Liver (tissue), 9 donors: ENCODE measurements around the gene NTNG1. TPM values are rescaled to one million over a fixed set of nuclear protein-coding genes. Genes with fewer than 3 reads are reported as not detected.

ENCODE experiments used
- DNase-seq: peaks from one replicate; pipeline ENCODE4 v3.0.0-alpha.2; 2017; ENCODE audit warnings: low spot score
- H3K27ac ChIP-seq, 2 donors: one replicate each; pipeline ENCODE4 v1.7.0; 2013; ENCODE audit warnings: inconsistent platforms in 2 of 2, low read length in 2 of 2, control low read depth in 1 of 2, low read depth in 1 of 2, mild to moderate bottlenecking in 1 of 2
- H3K27me3 ChIP-seq, 4 donors: one replicate each; pipeline versions ENCODE4 v1.6.1 to v1.7.0; 2013; ENCODE audit warnings: low read length in 3 of 4, inconsistent platforms in 1 of 4, mild to moderate bottlenecking in 1 of 4, moderate library complexity in 1 of 4; ENCODE audit not compliant: control insufficient read depth in 4 of 4, insufficient read depth in 4 of 4
- H3K36me3 ChIP-seq, 4 donors: one replicate each; pipeline versions ENCODE4 v1.6.1 to v1.7.0; 2013; ENCODE audit warnings: low read length in 3 of 4, mild to moderate bottlenecking in 3 of 4, low read depth in 1 of 4, moderate library complexity in 1 of 4; ENCODE audit not compliant: control insufficient read depth in 4 of 4, insufficient read depth in 3 of 4
- H3K4me1 ChIP-seq, 4 donors: one replicate each; pipeline versions ENCODE4 v1.6.1 to v1.7.0; 2013; ENCODE audit warnings: low read length in 3 of 4, mild to moderate bottlenecking in 3 of 4, moderate library complexity in 1 of 4; ENCODE audit not compliant: control insufficient read depth in 4 of 4, insufficient read depth in 4 of 4
- H3K4me3 ChIP-seq, 3 donors: one replicate each; pipeline versions ENCODE4 v1.6.1 to v1.7.0; 2013; ENCODE audit warnings: low read length in 3 of 3, control low read depth in 1 of 3, low read depth in 1 of 3, mild to moderate bottlenecking in 1 of 3
- H3K9ac ChIP-seq, 2 donors: one replicate each; pipeline ENCODE4 v1.7.0; 2013; ENCODE audit warnings: low read length in 2 of 2, mild to moderate bottlenecking in 2 of 2, moderate library complexity in 2 of 2, control low read depth in 1 of 2, low read depth in 1 of 2
- H3K9me3 ChIP-seq, 4 donors: one replicate each; pipeline versions ENCODE4 v1.6.1 to v1.7.0; 2013; ENCODE audit warnings: low read length in 3 of 4; ENCODE audit not compliant: control insufficient read depth in 4 of 4
- EGR1 ChIP-seq, 2 donors: IDR thresholded peaks; 2 replicates each; pipeline ENCODE4 v1.6.1; 2016 to 2018; ENCODE audit warnings: antibody characterized with exemption in 2 of 2, low read depth in 2 of 2
- FOXA1 ChIP-seq: IDR thresholded peaks from 2 replicates; pipeline ENCODE4 v1.6.1; 2016; ENCODE audit warnings: antibody characterized with exemption
- FOXA2 ChIP-seq: IDR thresholded peaks from 2 replicates; pipeline ENCODE4 v1.6.1; 2016; ENCODE audit warnings: antibody characterized with exemption
- GABPA ChIP-seq, 2 donors: IDR thresholded peaks in 1 of 2; conservative IDR thresholded peaks in 1 of 2; 2 replicates each; pipeline ENCODE4 v1.6.1; 2016; ENCODE audit warnings: antibody characterized with exemption in 2 of 2, mild to moderate bottlenecking in 1 of 2, moderate library complexity in 1 of 2
- HNF4A ChIP-seq, 2 donors: conservative IDR thresholded peaks; 2 replicates each; pipeline ENCODE4 v1.6.1; 2016; ENCODE audit warnings: antibody characterized with exemption in 2 of 2, mild to moderate bottlenecking in 2 of 2
- HNF4G ChIP-seq: IDR thresholded peaks from 2 replicates; pipeline ENCODE4 v1.6.1; 2016; ENCODE audit warnings: antibody characterized with exemption
- JUND ChIP-seq, 2 donors: IDR thresholded peaks; 2 replicates each; pipeline ENCODE4 v1.6.1; 2016; ENCODE audit warnings: antibody characterized with exemption in 2 of 2
- NR2F2 ChIP-seq: IDR thresholded peaks from 2 replicates; pipeline ENCODE4 v1.6.1; 2016; ENCODE audit warnings: antibody characterized with exemption
- RAD21 ChIP-seq, 2 donors: IDR thresholded peaks; 2 replicates each; pipeline ENCODE4 v1.6.1; 2016; ENCODE audit warnings: antibody characterized with exemption in 2 of 2, mild to moderate bottlenecking in 2 of 2
- RXRA ChIP-seq, 2 donors: IDR thresholded peaks; 2 replicates each; pipeline ENCODE4 v1.6.1; 2017 to 2018; ENCODE audit warnings: antibody characterized with exemption in 2 of 2, mild to moderate bottlenecking in 1 of 2
- SP1 ChIP-seq: IDR thresholded peaks from 2 replicates; pipeline ENCODE4 v1.6.1; 2018; ENCODE audit warnings: antibody characterized with exemption, mild to moderate bottlenecking
- TAF1 ChIP-seq: conservative IDR thresholded peaks from 2 replicates; pipeline ENCODE4 v1.6.1; 2016; ENCODE audit warnings: antibody characterized with exemption, mild to moderate bottlenecking
- YY1 ChIP-seq: IDR thresholded peaks from 2 replicates; pipeline ENCODE4 v1.6.1; 2016; ENCODE audit warnings: antibody characterized with exemption, mild to moderate bottlenecking
- WGBS: extraction: QIAGEN DNeasy Blood & Tissue Kit; methylation state at CpG from one replicate; pipeline ENCODE4 v1.1.7; 2013; 5-methylcytosine and 5-hydroxymethylcytosine counted together
- polyA plus RNA-seq, 2 donors: library from polyadenylated mRNA; stranded (reverse) in 1 of 2; unstranded in 1 of 2; fragments of 200-250 nt in 1 of 2; fragments of >200 nt in 1 of 2; fragmentation: Nextera tagmentation in 1 of 2; extraction: Ambion mirVana in 1 of 2; gene quantifications; one replicate each; pipeline versions ENCODE4 v1.2.1 to v1.2.3, GENCODE V29; 2013 to 2015
- total RNA-seq, 2 donors: library from RNA; depleted of rRNA; stranded (reverse); fragments of >200 nt; gene quantifications; one replicate each; pipeline ENCODE4 v1.2.3, GENCODE V29; 2014
- TF ChIP-seq, protein P1 (sequence below): IDR thresholded peaks from 2 replicates; pipeline ENCODE4 v1.6.1; 2016; ENCODE audit warnings: antibody characterized with exemption
- TF ChIP-seq, protein P2 (sequence below): IDR thresholded peaks from 2 replicates; pipeline ENCODE4 v1.6.1; 2016; ENCODE audit warnings: antibody characterized with exemption, mild to moderate bottlenecking
- TF ChIP-seq, protein P3 (sequence below): IDR thresholded peaks from 2 replicates; pipeline ENCODE4 v1.6.1; 2016; ENCODE audit warnings: antibody characterized with exemption
- TF ChIP-seq, protein P4 (sequence below): fragments of 150-350 bp; IDR thresholded peaks from 2 replicates; pipeline ENCODE4 v1.5.1; 2017; ENCODE audit warnings: improper control_type of control experiment, low read depth, low read length; ENCODE audit not compliant: missing input control
- TF ChIP-seq, protein P5 (sequence below): IDR thresholded peaks from 2 replicates; pipeline ENCODE4 v1.6.1; 2016; ENCODE audit warnings: antibody characterized with exemption
- donor health status: healthy.
- donor health status: healthy.
- donor health status: healthy.
- donor health status: healthy.
- donor health status: healthy.

The NTNG1 gene
- total and polyA plus RNA-seq, 4 donors, result under 0.01 TPM; not detected in 2

DNA sequence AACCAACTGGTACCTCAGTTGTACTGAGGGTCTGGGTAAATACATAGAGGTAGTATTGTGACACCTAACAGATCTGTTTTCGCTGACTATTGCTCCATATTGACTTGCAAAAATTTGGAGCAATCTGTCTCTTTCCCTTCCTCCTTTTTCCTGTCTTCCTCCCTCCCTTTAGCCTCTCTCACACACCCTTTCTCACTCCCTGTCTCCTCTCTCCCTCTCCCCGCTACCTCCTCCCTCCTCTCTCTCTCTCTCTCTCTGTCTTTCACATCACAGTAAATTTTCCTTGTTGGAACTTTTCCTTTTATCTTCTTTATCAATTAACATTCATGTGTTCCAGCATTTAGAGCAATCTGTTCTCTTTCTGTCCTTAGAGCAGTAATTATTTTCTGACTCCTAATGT lies 278.2 kb downstream of the NTNG1 start:
- WGBS, result 70% methylated on average over 2 of the region's 2 CpGs
- DNase-seq, result no peak
- TF ChIP-seq HNF4G (no peak), RXRA (IDR thresholded peaks at IDR 0.05) (no peak), TAF1 (no peak), YY1 (no peak), JUND (IDR thresholded peaks at IDR 0.05) (no peak), EGR1 (IDR thresholded peaks at IDR 0.05; ENCODE audit: low read depth in 2 of 2) (no peak), RAD21 (IDR thresholded peaks at IDR 0.05) (no peak), SP1 (no peak), FOXA1 (no peak), FOXA2 (no peak), GABPA (IDR thresholded peaks at IDR 0.05 in 1 of 2, conservative IDR thresholded peaks at IDR 0.05 in 1 of 2) (no peak), NR2F2 (no peak), HNF4A (conservative IDR thresholded peaks at IDR 0.05) (no peak)
- TF ChIP-seq, protein P1, sequence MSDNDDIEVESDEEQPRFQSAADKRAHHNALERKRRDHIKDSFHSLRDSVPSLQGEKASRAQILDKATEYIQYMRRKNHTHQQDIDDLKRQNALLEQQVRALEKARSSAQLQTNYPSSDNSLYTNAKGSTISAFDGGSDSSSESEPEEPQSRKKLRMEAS, result no peak
- TF ChIP-seq, protein P2, sequence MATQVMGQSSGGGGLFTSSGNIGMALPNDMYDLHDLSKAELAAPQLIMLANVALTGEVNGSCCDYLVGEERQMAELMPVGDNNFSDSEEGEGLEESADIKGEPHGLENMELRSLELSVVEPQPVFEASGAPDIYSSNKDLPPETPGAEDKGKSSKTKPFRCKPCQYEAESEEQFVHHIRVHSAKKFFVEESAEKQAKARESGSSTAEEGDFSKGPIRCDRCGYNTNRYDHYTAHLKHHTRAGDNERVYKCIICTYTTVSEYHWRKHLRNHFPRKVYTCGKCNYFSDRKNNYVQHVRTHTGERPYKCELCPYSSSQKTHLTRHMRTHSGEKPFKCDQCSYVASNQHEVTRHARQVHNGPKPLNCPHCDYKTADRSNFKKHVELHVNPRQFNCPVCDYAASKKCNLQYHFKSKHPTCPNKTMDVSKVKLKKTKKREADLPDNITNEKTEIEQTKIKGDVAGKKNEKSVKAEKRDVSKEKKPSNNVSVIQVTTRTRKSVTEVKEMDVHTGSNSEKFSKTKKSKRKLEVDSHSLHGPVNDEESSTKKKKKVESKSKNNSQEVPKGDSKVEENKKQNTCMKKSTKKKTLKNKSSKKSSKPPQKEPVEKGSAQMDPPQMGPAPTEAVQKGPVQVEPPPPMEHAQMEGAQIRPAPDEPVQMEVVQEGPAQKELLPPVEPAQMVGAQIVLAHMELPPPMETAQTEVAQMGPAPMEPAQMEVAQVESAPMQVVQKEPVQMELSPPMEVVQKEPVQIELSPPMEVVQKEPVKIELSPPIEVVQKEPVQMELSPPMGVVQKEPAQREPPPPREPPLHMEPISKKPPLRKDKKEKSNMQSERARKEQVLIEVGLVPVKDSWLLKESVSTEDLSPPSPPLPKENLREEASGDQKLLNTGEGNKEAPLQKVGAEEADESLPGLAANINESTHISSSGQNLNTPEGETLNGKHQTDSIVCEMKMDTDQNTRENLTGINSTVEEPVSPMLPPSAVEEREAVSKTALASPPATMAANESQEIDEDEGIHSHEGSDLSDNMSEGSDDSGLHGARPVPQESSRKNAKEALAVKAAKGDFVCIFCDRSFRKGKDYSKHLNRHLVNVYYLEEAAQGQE, result no peak
- TF ChIP-seq, protein P3, sequence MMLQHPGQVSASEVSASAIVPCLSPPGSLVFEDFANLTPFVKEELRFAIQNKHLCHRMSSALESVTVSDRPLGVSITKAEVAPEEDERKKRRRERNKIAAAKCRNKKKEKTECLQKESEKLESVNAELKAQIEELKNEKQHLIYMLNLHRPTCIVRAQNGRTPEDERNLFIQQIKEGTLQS, result no peak
- TF ChIP-seq, protein P4, sequence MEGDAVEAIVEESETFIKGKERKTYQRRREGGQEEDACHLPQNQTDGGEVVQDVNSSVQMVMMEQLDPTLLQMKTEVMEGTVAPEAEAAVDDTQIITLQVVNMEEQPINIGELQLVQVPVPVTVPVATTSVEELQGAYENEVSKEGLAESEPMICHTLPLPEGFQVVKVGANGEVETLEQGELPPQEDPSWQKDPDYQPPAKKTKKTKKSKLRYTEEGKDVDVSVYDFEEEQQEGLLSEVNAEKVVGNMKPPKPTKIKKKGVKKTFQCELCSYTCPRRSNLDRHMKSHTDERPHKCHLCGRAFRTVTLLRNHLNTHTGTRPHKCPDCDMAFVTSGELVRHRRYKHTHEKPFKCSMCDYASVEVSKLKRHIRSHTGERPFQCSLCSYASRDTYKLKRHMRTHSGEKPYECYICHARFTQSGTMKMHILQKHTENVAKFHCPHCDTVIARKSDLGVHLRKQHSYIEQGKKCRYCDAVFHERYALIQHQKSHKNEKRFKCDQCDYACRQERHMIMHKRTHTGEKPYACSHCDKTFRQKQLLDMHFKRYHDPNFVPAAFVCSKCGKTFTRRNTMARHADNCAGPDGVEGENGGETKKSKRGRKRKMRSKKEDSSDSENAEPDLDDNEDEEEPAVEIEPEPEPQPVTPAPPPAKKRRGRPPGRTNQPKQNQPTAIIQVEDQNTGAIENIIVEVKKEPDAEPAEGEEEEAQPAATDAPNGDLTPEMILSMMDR, result no peak
- TF ChIP-seq, protein P5, sequence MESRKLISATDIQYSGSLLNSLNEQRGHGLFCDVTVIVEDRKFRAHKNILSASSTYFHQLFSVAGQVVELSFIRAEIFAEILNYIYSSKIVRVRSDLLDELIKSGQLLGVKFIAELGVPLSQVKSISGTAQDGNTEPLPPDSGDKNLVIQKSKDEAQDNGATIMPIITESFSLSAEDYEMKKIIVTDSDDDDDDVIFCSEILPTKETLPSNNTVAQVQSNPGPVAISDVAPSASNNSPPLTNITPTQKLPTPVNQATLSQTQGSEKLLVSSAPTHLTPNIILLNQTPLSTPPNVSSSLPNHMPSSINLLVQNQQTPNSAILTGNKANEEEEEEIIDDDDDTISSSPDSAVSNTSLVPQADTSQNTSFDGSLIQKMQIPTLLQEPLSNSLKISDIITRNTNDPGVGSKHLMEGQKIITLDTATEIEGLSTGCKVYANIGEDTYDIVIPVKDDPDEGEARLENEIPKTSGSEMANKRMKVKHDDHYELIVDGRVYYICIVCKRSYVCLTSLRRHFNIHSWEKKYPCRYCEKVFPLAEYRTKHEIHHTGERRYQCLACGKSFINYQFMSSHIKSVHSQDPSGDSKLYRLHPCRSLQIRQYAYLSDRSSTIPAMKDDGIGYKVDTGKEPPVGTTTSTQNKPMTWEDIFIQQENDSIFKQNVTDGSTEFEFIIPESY, result no peak
- Histone ChIP-seq H3K27ac (no peak overlapping the region), H3K9ac (no peak overlapping the region), H3K4me3 (no peak overlapping the region), H3K4me1 (no peaks in the 10 kb centered on the region), H3K9me3 (no peaks in the 10 kb centered on the region), H3K36me3 (no peaks in the 10 kb centered on the region), H3K27me3 (peaks cover 0 to 4% (median 2%) of the 10 kb centered on the region in 4 donors)
